Glutamatergic neuron (in vitro differentiated cells): ENCODE data around the gene ARMCX4. TPM values are rescaled to one million over a fixed set of nuclear protein-coding genes. Genes with fewer than 3 reads are reported as not detected.

Experiments
- DNase-seq: peaks from one replicate; pipeline ENCODE4 v3.0.0; 2022
- H3K27ac Mint-ChIP-seq: one replicate; pipeline ENCODE4 v1.8.0; 2020; ENCODE audit warnings: mild to moderate bottlenecking, mixed read lengths, inconsistent platforms; ENCODE audit not compliant: unreplicated experiment
- H3K27me3 Mint-ChIP-seq: one replicate; pipeline ENCODE4 v1.8.0; 2020; ENCODE audit warnings: mild to moderate bottlenecking, moderate library complexity, mixed read lengths, inconsistent platforms; ENCODE audit not compliant: unreplicated experiment
- H3K36me3 Mint-ChIP-seq: one replicate; pipeline ENCODE4 v1.8.0; 2020; ENCODE audit warnings: mild to moderate bottlenecking, mixed read lengths, inconsistent platforms; ENCODE audit not compliant: unreplicated experiment
- H3K4me1 Mint-ChIP-seq: one replicate; pipeline ENCODE4 v1.8.0; 2020; ENCODE audit warnings: mild to moderate bottlenecking, low read depth, mixed read lengths, inconsistent platforms; ENCODE audit not compliant: unreplicated experiment
- H3K4me3 Mint-ChIP-seq: one replicate; pipeline ENCODE4 v1.8.0; 2020; ENCODE audit warnings: mild to moderate bottlenecking, mixed read lengths, inconsistent platforms; ENCODE audit not compliant: unreplicated experiment
- H3K9me3 Mint-ChIP-seq: one replicate; pipeline ENCODE4 v1.8.0; 2020; ENCODE audit warnings: mild to moderate bottlenecking, moderate library complexity, mixed read lengths, inconsistent platforms; ENCODE audit not compliant: unreplicated experiment
- total RNA-seq: library from RNA; stranded (reverse); fragmentation: NEBNext Ultra II Directional; extraction: Animal tissue kit (Norgen Biotek cat#: 25700); gene quantifications from one replicate; pipeline ENCODE4 v1.2.1, GENCODE V29; 2021; ENCODE audit not compliant: unreplicated experiment
- TF ChIP-seq, protein P1 (sequence below): fragments of 200-600 bp; sonication (generic); IDR thresholded peaks from one replicate; pipeline ENCODE4 v1.5.0; 2021; ENCODE audit not compliant: partially characterized antibody, unreplicated experiment

The ARMCX4 gene
- total RNA-seq, 1 donor from 2014 or later: 22.1 TPM

DNA sequence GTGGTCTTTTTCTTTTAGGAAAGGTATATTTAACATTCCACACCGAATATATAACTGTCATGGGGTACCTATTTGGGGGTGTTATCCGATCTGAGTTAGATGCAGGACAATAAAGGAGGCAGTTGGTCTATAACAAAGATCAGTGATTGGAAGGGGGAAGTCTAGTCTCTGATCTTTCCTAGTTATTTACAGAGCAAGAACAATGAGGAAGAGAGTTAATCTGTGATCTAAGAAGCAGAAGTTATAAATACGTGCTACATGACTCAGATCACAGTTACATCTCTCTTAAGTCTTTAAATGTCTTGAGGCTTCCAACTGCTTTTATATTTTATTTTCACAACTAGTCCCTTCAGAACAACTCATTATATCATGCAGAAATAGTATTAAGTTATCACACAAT, 33.2 kb upstream of the ARMCX4 start:
- Mint-ChIP-seq H3K36me3 (peaks cover 6% of the 10 kb centered on the region), H3K4me3 (no peak overlapping the region), H3K27me3 (no peaks in the 10 kb centered on the region), H3K9me3 (peaks cover 6% of the 10 kb centered on the region), H3K27ac (no peak overlapping the region), H3K4me1 (no peaks in the 10 kb centered on the region)
- no peak for DNase-seq
- TF ChIP-seq, protein P1, sequence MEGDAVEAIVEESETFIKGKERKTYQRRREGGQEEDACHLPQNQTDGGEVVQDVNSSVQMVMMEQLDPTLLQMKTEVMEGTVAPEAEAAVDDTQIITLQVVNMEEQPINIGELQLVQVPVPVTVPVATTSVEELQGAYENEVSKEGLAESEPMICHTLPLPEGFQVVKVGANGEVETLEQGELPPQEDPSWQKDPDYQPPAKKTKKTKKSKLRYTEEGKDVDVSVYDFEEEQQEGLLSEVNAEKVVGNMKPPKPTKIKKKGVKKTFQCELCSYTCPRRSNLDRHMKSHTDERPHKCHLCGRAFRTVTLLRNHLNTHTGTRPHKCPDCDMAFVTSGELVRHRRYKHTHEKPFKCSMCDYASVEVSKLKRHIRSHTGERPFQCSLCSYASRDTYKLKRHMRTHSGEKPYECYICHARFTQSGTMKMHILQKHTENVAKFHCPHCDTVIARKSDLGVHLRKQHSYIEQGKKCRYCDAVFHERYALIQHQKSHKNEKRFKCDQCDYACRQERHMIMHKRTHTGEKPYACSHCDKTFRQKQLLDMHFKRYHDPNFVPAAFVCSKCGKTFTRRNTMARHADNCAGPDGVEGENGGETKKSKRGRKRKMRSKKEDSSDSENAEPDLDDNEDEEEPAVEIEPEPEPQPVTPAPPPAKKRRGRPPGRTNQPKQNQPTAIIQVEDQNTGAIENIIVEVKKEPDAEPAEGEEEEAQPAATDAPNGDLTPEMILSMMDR: no peak

DNA sequence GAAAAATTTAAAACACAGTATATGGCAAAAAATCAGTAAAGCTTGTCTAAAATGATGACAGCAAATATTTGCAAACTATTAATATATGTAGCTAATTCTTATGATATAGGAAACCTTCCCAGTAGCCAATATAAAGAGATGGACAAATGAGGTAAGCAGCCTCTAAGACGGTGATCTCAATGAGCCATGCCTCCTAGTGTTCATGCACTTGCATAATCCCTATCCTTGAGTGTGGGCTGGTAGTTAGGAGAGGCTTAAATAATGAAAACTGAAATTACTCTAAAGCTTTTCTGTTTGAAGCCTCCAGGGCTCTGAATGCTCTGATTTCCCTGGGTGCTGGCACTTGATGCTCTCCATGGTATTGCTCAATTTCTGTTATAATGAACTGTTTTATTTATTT, 24.6 kb upstream of the ARMCX4 start:
- Mint-ChIP-seq H3K9me3 (no peaks in the 10 kb centered on the region), H3K27me3 (no peaks in the 10 kb centered on the region), H3K4me1 (no peaks in the 10 kb centered on the region), H3K27ac (no peak overlapping the region), H3K36me3 (no peaks in the 10 kb centered on the region), H3K4me3 (no peak overlapping the region)
- TF ChIP-seq, protein P1: no peak
- no peak for DNase-seq

DNA sequence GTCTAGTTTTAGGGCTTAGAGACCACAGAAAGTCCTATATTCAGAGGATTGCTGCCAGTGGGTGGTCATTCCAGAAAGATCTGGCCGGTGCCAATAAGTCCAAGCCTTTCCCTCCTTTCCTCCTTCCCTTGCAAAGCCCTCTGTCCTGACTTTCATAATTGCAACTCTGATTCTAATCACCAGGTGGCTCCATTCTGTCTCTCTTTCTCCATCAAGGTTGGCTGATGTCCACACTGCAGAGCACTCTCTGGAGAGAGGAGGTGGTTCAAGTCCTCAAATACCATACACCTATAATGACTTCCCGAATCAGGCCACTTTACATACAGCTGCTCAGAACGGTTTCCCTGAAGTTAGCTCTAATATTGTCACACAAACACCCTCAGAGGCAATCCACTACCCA, 22.4 kb upstream of the ARMCX4 start:
- no peaks in the 10 kb centered on the region for H3K4me1 Mint-ChIP-seq
- TF ChIP-seq, protein P1: no peak
- H3K4me3 Mint-ChIP-seq: no peak overlapping the region
- DNase-seq: no peak
- no peak overlapping the region for H3K27ac Mint-ChIP-seq
- no peaks in the 10 kb centered on the region for H3K36me3 Mint-ChIP-seq
- H3K9me3 Mint-ChIP-seq: no peaks in the 10 kb centered on the region
- H3K27me3 Mint-ChIP-seq: no peaks in the 10 kb centered on the region

DNA sequence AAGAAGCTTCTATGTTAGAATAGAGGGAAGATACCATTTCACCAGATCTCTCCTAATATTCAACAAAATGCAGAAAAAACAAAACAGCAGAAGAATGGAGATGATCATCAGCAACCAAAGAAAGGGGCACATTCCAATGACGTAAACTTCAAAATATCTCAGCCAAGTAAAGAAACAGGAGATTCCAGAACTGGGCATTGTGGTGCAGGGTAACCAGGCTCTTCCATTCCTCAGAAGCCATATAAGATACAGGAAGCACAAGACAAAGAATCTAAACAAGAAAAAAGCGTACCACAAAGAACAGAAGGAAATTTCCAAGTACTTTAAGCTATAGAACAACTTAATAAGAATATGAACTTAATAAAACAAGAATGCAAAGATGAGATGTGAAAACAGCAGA, 6.9 kb upstream of the ARMCX4 start:
- H3K9me3 Mint-ChIP-seq: no peaks in the 10 kb centered on the region
- no peaks in the 10 kb centered on the region for H3K4me1 Mint-ChIP-seq
- H3K4me3 Mint-ChIP-seq: no peak overlapping the region
- no peak for DNase-seq
- TF ChIP-seq, protein P1: no peak
- no peaks in the 10 kb centered on the region for H3K36me3 Mint-ChIP-seq
- no peaks in the 10 kb centered on the region for H3K27me3 Mint-ChIP-seq
- H3K27ac Mint-ChIP-seq: no peak overlapping the region

DNA sequence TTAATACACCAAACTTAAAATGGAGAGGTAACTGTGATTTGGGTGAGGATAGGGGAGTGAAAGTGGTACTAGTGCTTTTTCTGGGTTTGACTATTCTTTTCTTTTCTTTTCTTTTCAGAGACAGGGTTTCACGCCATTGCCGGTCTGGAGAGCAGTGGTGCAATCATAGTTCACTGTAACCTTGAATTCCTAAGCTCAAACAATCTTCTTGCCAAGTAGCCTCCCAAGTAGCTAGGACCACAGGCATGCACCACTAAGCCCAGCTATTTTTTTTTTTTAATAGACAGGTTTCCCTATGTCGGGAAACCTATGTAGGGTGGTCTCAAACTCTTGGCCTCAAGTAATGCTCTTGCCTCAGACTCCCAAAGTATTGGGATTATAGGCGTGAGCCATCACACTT, 3.0 kb upstream of the ARMCX4 start:
- Mint-ChIP-seq H3K4me1 (no peaks in the 10 kb centered on the region), H3K27ac (no peak overlapping the region), H3K9me3 (peaks cover 2% of the 10 kb centered on the region), H3K4me3 (no peak overlapping the region), H3K36me3 (no peaks in the 10 kb centered on the region), H3K27me3 (peaks cover 3% of the 10 kb centered on the region)
- TF ChIP-seq, protein P1: no peak
- DNase-seq: no peak
